ENCODE measurements around the gene FAAH. TPM values are rescaled to one million over a fixed set of nuclear protein-coding genes. Genes with fewer than 3 reads are reported as not detected.

FAAH gene
- total and polyA plus RNA-seq, 2 of the 13 experiments (the other 11 are each of a cell fraction or from before 2014, with no cell fraction given), result 5.4 to 11.0 TPM

DNA sequence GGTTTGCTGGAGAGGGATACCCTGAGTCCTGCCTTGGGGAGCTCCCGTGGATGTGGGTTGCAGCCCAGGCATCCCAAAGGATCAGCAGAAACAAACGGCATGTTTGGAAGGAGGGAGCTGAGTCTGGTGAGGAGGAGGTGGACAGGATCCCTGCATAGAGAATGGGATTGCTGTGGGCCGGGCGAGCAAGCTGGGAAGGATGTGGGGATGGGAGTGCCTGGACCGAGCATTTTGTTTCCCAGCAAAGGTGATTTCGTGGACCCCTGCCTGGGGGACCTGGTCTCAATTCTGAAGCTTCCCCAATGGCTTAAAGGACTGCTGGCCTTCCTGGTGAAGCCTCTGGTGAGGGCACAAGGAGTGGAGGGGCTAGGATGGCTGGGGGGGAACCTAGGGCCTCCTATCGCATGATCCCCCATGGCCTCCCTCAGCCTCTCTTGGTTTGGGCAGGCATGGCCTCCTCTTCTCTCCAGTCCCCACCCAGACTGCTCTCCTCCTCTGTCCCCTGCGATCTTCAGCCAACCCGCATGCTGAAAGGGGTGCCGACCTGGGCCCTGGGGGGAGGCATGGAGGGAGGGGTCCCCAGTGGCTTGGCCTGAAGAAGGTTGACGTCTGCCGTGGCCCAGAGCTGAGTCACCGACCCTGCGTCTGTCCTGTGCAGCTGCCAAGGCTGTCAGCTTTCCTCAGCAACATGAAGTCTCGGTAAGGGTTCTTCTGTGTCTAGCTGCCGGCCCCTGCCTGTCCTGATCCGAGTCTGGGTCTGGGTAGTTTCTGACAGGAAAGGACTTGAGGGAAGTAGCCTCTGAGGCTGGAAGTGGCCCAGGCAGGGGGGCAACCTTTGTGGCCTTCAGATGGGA lies 16.3 kb downstream of the FAAH start:
- BruUV-seq (replicated peaks), result no TSS peak
- intact Hi-C loops (cut with micrococcal nuclease; ENCODE audit: unreplicated experiment) (no loop called here), in situ Hi-C loops (cut with HindIII; ENCODE audit: extremely low pct_ligation_motif_present, low pct_unique_long_range_greater_than_20kb) (no loop called here)
- Histone ChIP-seq H3K9me3 (ENCODE audit: low read length) (no peaks in the 10 kb centered on the region), H2AFZ (ENCODE audit: low read length) (no peak overlapping the region), H4K20me1 (ENCODE audit: insufficient read depth, low read length) (no peaks in the 10 kb centered on the region), H3K27me3 (ENCODE audit: control insufficient read depth in 1 of 2, insufficient read depth in 2 of 2, low read length in 2 of 2) (no peaks in the 10 kb centered on the region), H3K4me2 (ENCODE audit: low read depth, low read length) (no peak overlapping the region), H3K27ac (ENCODE audit: extremely low read length, insufficient read depth, low read length) (no peak overlapping the region), H3K4me3 (replicated peaks in 1 of 3; ENCODE audit: insufficient read depth in 1 of 3, low read depth in 2 of 3, low read length in 3 of 3) (no peak overlapping the region), H3K4me1 (ENCODE audit: insufficient read depth, low read length) (no peaks in the 10 kb centered on the region), H3K36me3 (replicated peaks in 1 of 2; ENCODE audit: control insufficient read depth in 1 of 2, insufficient read depth in 2 of 2, low read length in 2 of 2) (peaks cover 0 to 1% of the 10 kb centered on the region in 2 experiments; a peak in 1 of 5 replicates), H3K9ac (ENCODE audit: insufficient read depth, low read depth, low read length) (no peak overlapping the region), H3K79me2 (ENCODE audit: insufficient read depth, low read length) (no peaks in the 10 kb centered on the region)
- DNase-seq (ENCODE audit: low spot score), result no peak
- POLR2A ChIA-PET, result no interaction called here
- CTCF ChIA-PET (ENCODE audit: low intra/inter-chr PET ratio, low total read pairs), result no interaction called here
- ATAC-seq, result no peak
- TF ChIP-seq TP53 (CRISPR knock-in tag; conservative IDR thresholded peaks at IDR 0.05) (no peak), PHF5A (CRISPR knock-in tag; IDR thresholded peaks at IDR 0.05; ENCODE audit: low read depth, unreplicated experiment) (no peak), ZFP41 (CRISPR knock-in tag; IDR thresholded peaks at IDR 0.05; ENCODE audit: borderline replicate concordance) (no peak), ZNF343 (CRISPR knock-in tag; IDR thresholded peaks at IDR 0.05) (no peak), ZNF546 (CRISPR knock-in tag; conservative IDR thresholded peaks at IDR 0.05) (no peak)
- TF ChIP-seq, protein P1, sequence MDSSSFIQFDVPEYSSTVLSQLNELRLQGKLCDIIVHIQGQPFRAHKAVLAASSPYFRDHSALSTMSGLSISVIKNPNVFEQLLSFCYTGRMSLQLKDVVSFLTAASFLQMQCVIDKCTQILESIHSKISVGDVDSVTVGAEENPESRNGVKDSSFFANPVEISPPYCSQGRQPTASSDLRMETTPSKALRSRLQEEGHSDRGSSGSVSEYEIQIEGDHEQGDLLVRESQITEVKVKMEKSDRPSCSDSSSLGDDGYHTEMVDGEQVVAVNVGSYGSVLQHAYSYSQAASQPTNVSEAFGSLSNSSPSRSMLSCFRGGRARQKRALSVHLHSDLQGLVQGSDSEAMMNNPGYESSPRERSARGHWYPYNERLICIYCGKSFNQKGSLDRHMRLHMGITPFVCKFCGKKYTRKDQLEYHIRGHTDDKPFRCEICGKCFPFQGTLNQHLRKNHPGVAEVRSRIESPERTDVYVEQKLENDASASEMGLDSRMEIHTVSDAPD (CRISPR knock-in tag; IDR thresholded peaks at IDR 0.05), result no peak
- WGBS (ENCODE audit: low lambda C conversion rate), result 93% methylated on average over 9 of the region's 17 CpGs
- FAIRE-seq, result no peak

DNA sequence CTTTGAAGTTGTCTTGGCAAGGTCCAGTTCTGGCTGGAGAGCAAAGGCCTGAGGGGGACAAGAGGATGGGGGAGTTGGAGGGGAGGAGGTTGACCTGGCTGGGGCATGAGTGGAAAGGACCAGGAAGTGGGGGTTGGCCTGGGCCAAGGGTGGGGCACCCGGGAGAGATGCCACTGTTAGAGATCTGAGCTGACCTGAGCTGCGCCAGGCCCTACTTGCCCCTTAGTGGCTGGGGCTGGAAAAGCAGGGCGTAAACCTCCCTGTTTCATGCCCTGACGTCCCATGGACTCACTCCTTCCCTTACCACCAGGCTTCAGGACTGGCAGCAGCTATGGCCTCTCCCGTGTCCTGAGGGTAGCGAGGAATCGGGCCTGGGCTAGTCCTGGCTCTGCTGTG lies 16.9 kb downstream of the FAAH start:
- no TSS peak for BruUV-seq (replicated peaks)
- in situ Hi-C loops (cut with HindIII; ENCODE audit: extremely low pct_ligation_motif_present, low pct_unique_long_range_greater_than_20kb) (no loop called here), intact Hi-C loops (cut with micrococcal nuclease; ENCODE audit: unreplicated experiment) (no loop called here)
- H3K9ac ChIP-seq (ENCODE audit: insufficient read depth, low read depth, low read length), result no peak overlapping the region
- no peaks in the 10 kb centered on the region for H3K9me3 ChIP-seq (ENCODE audit: low read length)
- WGBS (ENCODE audit: low lambda C conversion rate), result 73% methylated on average over 2 of the region's 7 CpGs
- no peaks in the 10 kb centered on the region for H3K4me1 ChIP-seq (ENCODE audit: insufficient read depth, low read length)
- ChIA-PET CTCF (ENCODE audit: low intra/inter-chr PET ratio, low total read pairs) (no interaction called here), POLR2A (interaction anchor here (0.6 kb wide), 1 partner anchor 36 kb away, joined by 3 read pairs; no protein-coding TSS in a partner anchor)
- no peak overlapping the region for H2AFZ ChIP-seq (ENCODE audit: low read length)
- H3K4me2 ChIP-seq (ENCODE audit: low read depth, low read length), result no peak overlapping the region
- H3K79me2 ChIP-seq (ENCODE audit: insufficient read depth, low read length), result no peaks in the 10 kb centered on the region
- H3K36me3 ChIP-seq (replicated peaks in 1 of 2; ENCODE audit: control insufficient read depth in 1 of 2, insufficient read depth in 2 of 2, low read length in 2 of 2), result peaks cover 0 to 1% of the 10 kb centered on the region in 2 experiments; a peak in 1 of 5 replicates
- DNase-seq (ENCODE audit: low spot score) (no peak), FAIRE-seq (no peak), ATAC-seq (no peak)
- H3K4me3 ChIP-seq (replicated peaks in 1 of 3; ENCODE audit: insufficient read depth in 1 of 3, low read depth in 2 of 3, low read length in 3 of 3), result no peak overlapping the region
- H3K27ac ChIP-seq (ENCODE audit: extremely low read length, insufficient read depth, low read length), result no peak overlapping the region
- no peaks in the 10 kb centered on the region for H4K20me1 ChIP-seq (ENCODE audit: insufficient read depth, low read length)
- no peaks in the 10 kb centered on the region for H3K27me3 ChIP-seq (ENCODE audit: control insufficient read depth in 1 of 2, insufficient read depth in 2 of 2, low read length in 2 of 2)
- TF ChIP-seq EED (CRISPR knock-in tag; IDR thresholded peaks at IDR 0.05) (no peak), CC2D1A (CRISPR knock-in tag; IDR thresholded peaks at IDR 0.05) (no peak), FOSL2 (CRISPR knock-in tag; IDR thresholded peaks at IDR 0.05) (no peak), FOXP1 (IDR thresholded peaks at IDR 0.05) (no peak), FOXP1 (CRISPR knock-in tag; IDR thresholded peaks at IDR 0.05) (no peak)
- TF ChIP-seq, protein P2, sequence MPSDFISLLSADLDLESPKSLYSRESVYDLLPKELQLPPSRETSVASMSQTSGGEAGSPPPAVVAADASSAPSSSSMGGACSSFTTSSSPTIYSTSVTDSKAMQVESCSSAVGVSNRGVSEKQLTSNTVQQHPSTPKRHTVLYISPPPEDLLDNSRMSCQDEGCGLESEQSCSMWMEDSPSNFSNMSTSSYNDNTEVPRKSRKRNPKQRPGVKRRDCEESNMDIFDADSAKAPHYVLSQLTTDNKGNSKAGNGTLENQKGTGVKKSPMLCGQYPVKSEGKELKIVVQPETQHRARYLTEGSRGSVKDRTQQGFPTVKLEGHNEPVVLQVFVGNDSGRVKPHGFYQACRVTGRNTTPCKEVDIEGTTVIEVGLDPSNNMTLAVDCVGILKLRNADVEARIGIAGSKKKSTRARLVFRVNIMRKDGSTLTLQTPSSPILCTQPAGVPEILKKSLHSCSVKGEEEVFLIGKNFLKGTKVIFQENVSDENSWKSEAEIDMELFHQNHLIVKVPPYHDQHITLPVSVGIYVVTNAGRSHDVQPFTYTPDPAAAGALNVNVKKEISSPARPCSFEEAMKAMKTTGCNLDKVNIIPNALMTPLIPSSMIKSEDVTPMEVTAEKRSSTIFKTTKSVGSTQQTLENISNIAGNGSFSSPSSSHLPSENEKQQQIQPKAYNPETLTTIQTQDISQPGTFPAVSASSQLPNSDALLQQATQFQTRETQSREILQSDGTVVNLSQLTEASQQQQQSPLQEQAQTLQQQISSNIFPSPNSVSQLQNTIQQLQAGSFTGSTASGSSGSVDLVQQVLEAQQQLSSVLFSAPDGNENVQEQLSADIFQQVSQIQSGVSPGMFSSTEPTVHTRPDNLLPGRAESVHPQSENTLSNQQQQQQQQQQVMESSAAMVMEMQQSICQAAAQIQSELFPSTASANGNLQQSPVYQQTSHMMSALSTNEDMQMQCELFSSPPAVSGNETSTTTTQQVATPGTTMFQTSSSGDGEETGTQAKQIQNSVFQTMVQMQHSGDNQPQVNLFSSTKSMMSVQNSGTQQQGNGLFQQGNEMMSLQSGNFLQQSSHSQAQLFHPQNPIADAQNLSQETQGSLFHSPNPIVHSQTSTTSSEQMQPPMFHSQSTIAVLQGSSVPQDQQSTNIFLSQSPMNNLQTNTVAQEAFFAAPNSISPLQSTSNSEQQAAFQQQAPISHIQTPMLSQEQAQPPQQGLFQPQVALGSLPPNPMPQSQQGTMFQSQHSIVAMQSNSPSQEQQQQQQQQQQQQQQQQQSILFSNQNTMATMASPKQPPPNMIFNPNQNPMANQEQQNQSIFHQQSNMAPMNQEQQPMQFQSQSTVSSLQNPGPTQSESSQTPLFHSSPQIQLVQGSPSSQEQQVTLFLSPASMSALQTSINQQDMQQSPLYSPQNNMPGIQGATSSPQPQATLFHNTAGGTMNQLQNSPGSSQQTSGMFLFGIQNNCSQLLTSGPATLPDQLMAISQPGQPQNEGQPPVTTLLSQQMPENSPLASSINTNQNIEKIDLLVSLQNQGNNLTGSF (CRISPR knock-in tag; IDR thresholded peaks at IDR 0.05), result no peak
